Activated B cell treated with CpG ODN at 0.5 μM for 24 hours (primary cell): Measurements from ENCODE around the gene DLGAP4. TPM values are rescaled to one million over a fixed set of nuclear protein-coding genes. Genes with fewer than 3 reads are reported as not detected.

Experiments
- ATAC-seq: fragments of 200-7000 bp; cut with Tn5 transposase; one replicate; pipeline ENCODE4 v1.10.0; 2021; ENCODE audit warnings: low read depth, mild to moderate bottlenecking, moderate library complexity
- CTCF ChIA-PET: fragments of 350-600 bp; sonication (Branson Sonifier 250); formaldehyde crosslinking; loops from one replicate; lab custom pipeline; 2021; ENCODE audit warnings: antibody characterized with exemption; lab: Charles Lee
- POLR2A ChIA-PET: fragments of 350-600 bp; sonication (Branson Sonifier 250); formaldehyde crosslinking; loops from one replicate; lab custom pipeline; 2021; ENCODE audit warnings: antibody characterized with exemption; lab: Charles Lee
- DNase-seq: peaks from one replicate; pipeline ENCODE4 v3.0.0; 2022
- H3K27ac Mint-ChIP-seq: one replicate; pipeline ENCODE4 v1.8.0; 2020; ENCODE audit warnings: mixed read lengths
- H3K27me3 Mint-ChIP-seq: one replicate; pipeline ENCODE4 v1.8.0; 2021; ENCODE audit warnings: mixed read lengths
- H3K36me3 Mint-ChIP-seq: one replicate; pipeline ENCODE4 v1.8.0; 2021; ENCODE audit warnings: low read depth, mixed read lengths
- H3K4me1 Mint-ChIP-seq: one replicate; pipeline ENCODE4 v1.8.0; 2021; ENCODE audit warnings: mixed read lengths
- H3K4me3 Mint-ChIP-seq: one replicate; pipeline ENCODE4 v1.8.0; 2020; ENCODE audit warnings: mild to moderate bottlenecking, mixed read lengths
- H3K9me3 Mint-ChIP-seq: one replicate; pipeline ENCODE4 v1.8.0; 2020; ENCODE audit warnings: mixed read lengths
- intact Hi-C: fragments of 100-400 bp; cut with micrococcal nuclease; formaldehyde crosslinking; loops from one replicate; pipeline ENCODE4 v1.15.1; 2024
- total RNA-seq: library from RNA; stranded (reverse); gene quantifications from 2 replicates; pipeline ENCODE4 v1.2.3, GENCODE V29; 2022
- TF ChIP-seq, protein P1 (sequence below): fragments of 200-600 bp; IDR thresholded peaks from one replicate; pipeline ENCODE4 v1.8.0; 2022; ENCODE audit warnings: antibody characterized with exemption, mild to moderate bottlenecking

DLGAP4 gene
- total RNA-seq, 1 donor from 2014 or later = 38.7 TPM

DNA sequence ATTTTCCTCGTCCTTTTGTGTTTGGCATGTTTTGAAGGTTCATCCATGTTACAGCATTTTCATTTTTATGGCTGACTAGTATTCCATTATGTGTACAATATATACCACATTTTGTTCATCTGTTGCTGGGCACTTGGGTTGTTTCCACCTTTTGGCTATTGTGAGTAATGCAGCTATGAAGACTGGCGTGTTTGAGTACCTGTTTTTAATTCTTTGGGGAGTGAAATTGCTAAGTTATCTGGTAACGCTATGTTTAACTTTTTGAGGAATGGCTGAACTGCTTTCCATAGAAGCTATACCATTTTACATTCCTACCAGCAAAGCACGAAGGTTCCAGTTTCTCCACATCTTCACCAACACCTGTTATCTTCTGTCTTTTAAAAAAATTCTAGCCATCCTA is 198.2 kb downstream of the DLGAP4 start:
- TF ChIP-seq, protein P1, sequence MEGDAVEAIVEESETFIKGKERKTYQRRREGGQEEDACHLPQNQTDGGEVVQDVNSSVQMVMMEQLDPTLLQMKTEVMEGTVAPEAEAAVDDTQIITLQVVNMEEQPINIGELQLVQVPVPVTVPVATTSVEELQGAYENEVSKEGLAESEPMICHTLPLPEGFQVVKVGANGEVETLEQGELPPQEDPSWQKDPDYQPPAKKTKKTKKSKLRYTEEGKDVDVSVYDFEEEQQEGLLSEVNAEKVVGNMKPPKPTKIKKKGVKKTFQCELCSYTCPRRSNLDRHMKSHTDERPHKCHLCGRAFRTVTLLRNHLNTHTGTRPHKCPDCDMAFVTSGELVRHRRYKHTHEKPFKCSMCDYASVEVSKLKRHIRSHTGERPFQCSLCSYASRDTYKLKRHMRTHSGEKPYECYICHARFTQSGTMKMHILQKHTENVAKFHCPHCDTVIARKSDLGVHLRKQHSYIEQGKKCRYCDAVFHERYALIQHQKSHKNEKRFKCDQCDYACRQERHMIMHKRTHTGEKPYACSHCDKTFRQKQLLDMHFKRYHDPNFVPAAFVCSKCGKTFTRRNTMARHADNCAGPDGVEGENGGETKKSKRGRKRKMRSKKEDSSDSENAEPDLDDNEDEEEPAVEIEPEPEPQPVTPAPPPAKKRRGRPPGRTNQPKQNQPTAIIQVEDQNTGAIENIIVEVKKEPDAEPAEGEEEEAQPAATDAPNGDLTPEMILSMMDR = no peak
- CTCF ChIA-PET = no interaction called here
- intact Hi-C loops = loop anchor here (10.0 kb wide), 1 partner anchor 271 kb away; the partner anchor contains the start of gene DSN1
- no peaks in the 10 kb centered on the region for H3K9me3 Mint-ChIP-seq
- no peaks in the 10 kb centered on the region for H3K27me3 Mint-ChIP-seq
- POLR2A ChIA-PET = no interaction called here
- DNase-seq (no peak), ATAC-seq (no peak)
- no peak overlapping the region for H3K27ac Mint-ChIP-seq
- no peak overlapping the region for H3K4me3 Mint-ChIP-seq
- peaks cover 3% of the 10 kb centered on the region for H3K4me1 Mint-ChIP-seq
- peaks cover 68% of the 10 kb centered on the region for H3K36me3 Mint-ChIP-seq

DNA sequence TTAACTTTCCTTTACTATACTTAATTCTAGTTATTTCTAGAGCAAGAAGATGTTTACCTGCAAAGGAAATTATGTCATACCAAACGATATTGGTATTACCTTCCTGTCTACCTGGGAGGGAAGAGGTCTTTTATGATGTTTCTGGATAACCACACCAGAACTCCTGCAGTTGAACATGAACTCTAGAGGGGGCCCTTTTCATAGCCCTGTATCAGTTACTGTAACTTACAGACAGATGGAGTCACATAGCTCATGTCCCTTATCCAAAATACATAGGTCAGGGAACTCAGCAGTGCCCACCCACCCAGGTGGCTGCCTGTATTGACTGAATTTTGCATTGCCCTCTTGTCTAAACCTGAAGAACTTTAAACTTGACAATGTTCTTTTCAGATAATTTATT is 200.1 kb downstream of the DLGAP4 start:
- TF ChIP-seq, protein P1 = no peak
- ATAC-seq (peak; percentile 56), DNase-seq (no peak)
- H3K4me3 Mint-ChIP-seq = no peak overlapping the region
- peaks cover 52% of the 10 kb centered on the region for H3K36me3 Mint-ChIP-seq
- H3K4me1 Mint-ChIP-seq = peaks cover 3% of the 10 kb centered on the region
- no peak overlapping the region for H3K27ac Mint-ChIP-seq
- H3K9me3 Mint-ChIP-seq = no peaks in the 10 kb centered on the region
- ChIA-PET POLR2A (interaction anchor here (0.6 to 1.0 kb wide), 2 partner anchors 99 to 110 kb away, joined by 3 to 6 read pairs; partner anchors contain the start of gene RAB5IF), CTCF (interaction anchor here (0.7 to 1.3 kb wide), 3 partner anchors 99 to 367 kb away, joined by 3 to 4 read pairs (median 4); no protein-coding TSS in a partner anchor)
- H3K27me3 Mint-ChIP-seq = no peaks in the 10 kb centered on the region
- intact Hi-C loops = loop anchor here (1.0 to 10.0 kb wide), 3 partner anchors 99 to 381 kb away; partner anchors contain the start of genes DSN1 and RAB5IF

DNA sequence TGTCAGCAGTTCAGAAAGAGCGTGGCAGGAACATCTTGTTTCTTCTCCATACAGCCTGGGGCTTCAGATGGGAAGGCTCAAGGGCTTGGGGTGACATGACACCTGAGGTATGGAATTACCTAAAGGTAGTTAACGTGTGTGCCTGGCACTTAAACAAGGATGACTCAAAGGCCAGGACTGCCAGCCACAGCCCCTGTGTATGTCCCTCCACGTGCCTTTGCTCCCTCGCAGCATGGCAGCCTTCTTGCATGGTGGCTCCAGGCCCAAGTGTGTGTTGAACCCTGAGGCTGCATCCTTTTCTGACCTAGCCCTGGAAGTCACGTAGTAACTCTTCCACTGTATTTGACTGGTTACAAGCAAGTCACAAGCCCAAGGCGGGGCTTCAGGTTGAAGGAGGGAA is 201.6 kb downstream of the DLGAP4 start:
- TF ChIP-seq, protein P1 = no peak
- ATAC-seq = no peak
- Mint-ChIP-seq H3K9me3 (no peaks in the 10 kb centered on the region), H3K36me3 (peaks cover 49% of the 10 kb centered on the region), H3K4me3 (no peak overlapping the region), H3K4me1 (no peaks in the 10 kb centered on the region), H3K27ac (no peak overlapping the region), H3K27me3 (no peaks in the 10 kb centered on the region)
- ChIA-PET POLR2A (no interaction called here), CTCF (no interaction called here)
- no peak for DNase-seq
- intact Hi-C loops = loop anchor here (10.0 kb wide), 1 partner anchor 267 kb away; the partner anchor contains the start of gene DSN1

DNA sequence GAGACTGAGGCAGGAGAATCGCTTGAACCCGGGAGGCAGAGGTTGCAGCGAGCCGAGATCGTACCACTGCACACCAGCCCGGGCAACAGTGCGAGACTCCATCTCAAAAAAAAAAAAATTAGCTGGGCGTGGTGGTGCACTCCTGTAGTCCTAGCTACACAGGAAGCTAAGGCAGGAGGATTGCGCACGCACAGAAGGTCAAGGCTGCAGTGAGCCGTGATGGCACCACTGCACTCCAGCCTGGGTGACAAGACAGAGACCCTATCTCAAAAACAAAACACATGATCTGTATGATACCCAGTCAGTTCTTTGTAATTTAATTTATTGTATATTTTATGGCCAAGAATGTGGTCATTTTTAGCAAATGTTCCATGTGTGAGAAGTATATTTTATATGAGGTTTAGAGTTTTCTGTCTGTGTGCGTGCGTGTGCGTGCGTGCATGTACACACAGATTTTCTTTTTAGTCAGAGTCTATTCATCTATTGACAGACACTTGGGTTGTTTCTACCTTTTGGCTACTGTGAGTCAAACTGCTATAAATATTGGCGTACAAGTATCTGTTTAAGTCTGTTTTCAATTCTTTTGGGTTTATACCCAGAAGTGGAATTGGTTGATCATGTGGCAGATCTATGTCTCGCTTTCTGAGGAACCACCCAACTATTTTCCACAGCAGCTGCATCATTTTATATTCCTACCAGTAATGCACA is 213.0 kb downstream of the DLGAP4 start:
- TF ChIP-seq, protein P1 = no peak
- Mint-ChIP-seq H3K4me3 (no peak overlapping the region), H3K27me3 (no peaks in the 10 kb centered on the region), H3K9me3 (no peaks in the 10 kb centered on the region), H3K27ac (no peak overlapping the region), H3K4me1 (peaks cover 19% of the 10 kb centered on the region), H3K36me3 (peaks cover 50% of the 10 kb centered on the region)
- ATAC-seq = no peak
- ChIA-PET CTCF (no interaction called here), POLR2A (no interaction called here)
- intact Hi-C loops = no loop called here
- DNase-seq = no peak

DNA sequence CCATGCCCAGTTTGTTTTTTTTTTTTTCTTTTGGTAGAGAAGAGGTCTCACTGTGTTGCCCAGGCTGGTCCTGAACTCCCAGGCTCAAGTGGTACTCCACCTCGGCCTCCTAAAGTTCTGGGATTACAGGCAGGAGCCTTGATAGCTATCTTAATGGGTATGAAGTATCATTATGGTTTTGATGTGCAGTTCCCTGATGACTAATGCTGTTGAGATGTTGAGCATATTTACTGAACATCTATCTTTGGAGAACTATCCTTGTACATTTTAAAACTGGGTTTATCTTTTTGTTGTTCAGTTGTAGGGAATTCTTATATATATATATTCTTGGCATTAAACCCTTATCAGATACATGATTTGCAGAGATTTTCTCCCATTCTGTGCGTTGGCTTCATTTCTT is 213.8 kb downstream of the DLGAP4 start:
- H3K4me1 Mint-ChIP-seq = peaks cover 20% of the 10 kb centered on the region
- CTCF ChIA-PET = no interaction called here
- ATAC-seq = no peak

More for the DNA sequence above, 213.8 kb downstream of the DLGAP4 start:
- no peaks in the 10 kb centered on the region for H3K9me3 Mint-ChIP-seq
- DNase-seq = no peak
- TF ChIP-seq, protein P1 = no peak
- H3K27me3 Mint-ChIP-seq = no peaks in the 10 kb centered on the region
- POLR2A ChIA-PET = no interaction called here
- H3K4me3 Mint-ChIP-seq = no peak overlapping the region
- H3K27ac Mint-ChIP-seq = no peak overlapping the region
- intact Hi-C loops = no loop called here
- H3K36me3 Mint-ChIP-seq = peaks cover 51% of the 10 kb centered on the region
